Skeletal muscle tissue (tissue), 4 donors: ENCODE data around the gene CDC20. TPM values are rescaled to one million over a fixed set of nuclear protein-coding genes. Genes with fewer than 3 reads are reported as not detected.
"Not testable (repeated sequence)": the region's sequence is repeated elsewhere in the genome, so short reads cannot be mapped to it uniquely, and the experiment has no call there.

Experiments
- H3K27ac ChIP-seq: one replicate; pipeline ENCODE4 v1.7.0; 2013; ENCODE audit warnings: mild to moderate bottlenecking, low read depth, low read length, inconsistent platforms
- H3K27me3 ChIP-seq, 3 donors: one replicate each; pipeline ENCODE4 v1.7.0; 2013; ENCODE audit warnings: low read length in 3 of 3; ENCODE audit not compliant: control insufficient read depth in 3 of 3, insufficient read depth in 3 of 3
- H3K36me3 ChIP-seq, 3 donors: one replicate each; pipeline ENCODE4 v1.7.0; 2013; ENCODE audit warnings: low read length in 3 of 3; ENCODE audit not compliant: control insufficient read depth in 3 of 3, insufficient read depth in 3 of 3
- H3K4me1 ChIP-seq, 3 donors: one replicate each; pipeline ENCODE4 v1.7.0; 2013; ENCODE audit warnings: low read length in 3 of 3, mild to moderate bottlenecking in 3 of 3; ENCODE audit not compliant: control insufficient read depth in 3 of 3, insufficient read depth in 3 of 3
- H3K4me3 ChIP-seq, 3 donors: one replicate each; pipeline ENCODE4 v1.7.0; 2013; ENCODE audit warnings: low read length in 3 of 3
- H3K9ac ChIP-seq, 3 donors: one replicate each; pipeline ENCODE4 v1.7.0; 2013; ENCODE audit warnings: low read length in 3 of 3, mild to moderate bottlenecking in 3 of 3, moderate library complexity in 2 of 3, low read depth in 1 of 3
- H3K9me3 ChIP-seq, 3 donors: one replicate each; pipeline ENCODE4 v1.7.0; 2013; ENCODE audit warnings: low read length in 3 of 3; ENCODE audit not compliant: control insufficient read depth in 3 of 3
- total RNA-seq: library from RNA; depleted of rRNA; stranded (reverse); fragments of >200 nt; gene quantifications from one replicate; pipeline ENCODE4 v1.2.3, GENCODE V29; 2014
- donor health status: Osteomylitis.

CDC20 gene
- total RNA-seq, 1 donor from 2014 or later, result 6.8 TPM

- no peaks in the 10 kb centered on the region for H3K9me3 ChIP-seq
- no peaks in the 10 kb centered on the region for H3K27me3 ChIP-seq
- H3K36me3 ChIP-seq, result peaks cover 0 to 7% (median 5%) of the 10 kb centered on the region in 3 donors
- H3K27ac ChIP-seq, result no peak overlapping the region
- peaks cover 22 to 26% (median 25%) of the 10 kb centered on the region in 3 donors for H3K4me1 ChIP-seq
- H3K4me3 ChIP-seq, result no peak overlapping the region
- no peak overlapping the region for H3K9ac ChIP-seq
These were observed 33.9 kb downstream of the CDC20 start for GRCh38 chr1:43392702-43393101.

- Histone ChIP-seq H3K4me1 (peaks cover 5 to 10% (median 7%) of the 10 kb centered on the region in 3 donors), H3K27me3 (no peaks in the 10 kb centered on the region), H3K9ac (no peak overlapping the region), H3K9me3 (no peaks in the 10 kb centered on the region), H3K36me3 (peaks cover 0 to 7% (median 3%) of the 10 kb centered on the region in 3 donors), H3K4me3 (no peak overlapping the region), H3K27ac (no peak overlapping the region)
These were observed 36.7 kb downstream of the CDC20 start for GRCh38 chr1:43395523-43395922.

GRCh38 chr1:43396059-43396458 lies 37.3 kb downstream of the CDC20 start:
- H3K27ac ChIP-seq, result no peak overlapping the region
- H3K36me3 ChIP-seq, result peaks cover 0 to 7% (median 3%) of the 10 kb centered on the region in 3 donors
- H3K9me3 ChIP-seq, result no peaks in the 10 kb centered on the region
- no peaks in the 10 kb centered on the region for H3K27me3 ChIP-seq
- H3K4me3 ChIP-seq, result no peak overlapping the region
- peaks cover 0 to 4% (median 2%) of the 10 kb centered on the region in 3 donors for H3K4me1 ChIP-seq
- H3K9ac ChIP-seq, result no peak overlapping the region

- no peaks in the 10 kb centered on the region for H3K27me3 ChIP-seq
- no peak overlapping the region for H3K9ac ChIP-seq
- no peaks in the 10 kb centered on the region for H3K9me3 ChIP-seq
- no peaks in the 10 kb centered on the region for H3K4me1 ChIP-seq
- H3K27ac ChIP-seq, result no peak overlapping the region
- H3K4me3 ChIP-seq, result no peak overlapping the region
- H3K36me3 ChIP-seq, result peaks cover 0 to 12% (median 8%) of the 10 kb centered on the region in 3 donors
These were observed 39.4 kb downstream of the CDC20 start for GRCh38 chr1:43398227-43398626.

GRCh38 chr1:43400441-43400840 lies 41.7 kb downstream of the CDC20 start:
- H3K4me3 ChIP-seq, H3K27me3 ChIP-seq, H3K9ac ChIP-seq, H3K4me1 ChIP-seq, H3K27ac ChIP-seq, H3K9me3 ChIP-seq: not testable (repeated sequence)
- H3K36me3 ChIP-seq, result peaks cover 14 to 28% (median 27%) of the 10 kb centered on the region in 3 donors

GRCh38 chr1:43402089-43402865 lies 43.5 kb downstream of the CDC20 start:
- Histone ChIP-seq H3K27ac (no peak overlapping the region), H3K36me3 (peaks cover 26 to 40% (median 31%) of the 10 kb centered on the region in 3 donors), H3K9me3 (no peaks in the 10 kb centered on the region), H3K4me3 (no peak overlapping the region), H3K9ac (no peak overlapping the region), H3K27me3 (no peaks in the 10 kb centered on the region), H3K4me1 (peaks cover 0 to 3% (median 0%) of the 10 kb centered on the region in 3 donors)

GRCh38 chr1:43404353-43404752 lies 45.6 kb downstream of the CDC20 start:
- Histone ChIP-seq H3K4me3 (no peak overlapping the region), H3K36me3 (peaks cover 37 to 48% (median 40%) of the 10 kb centered on the region in 3 donors), H3K9ac (no peak overlapping the region), H3K27me3 (no peaks in the 10 kb centered on the region), H3K4me1 (peaks cover 0 to 3% (median 0%) of the 10 kb centered on the region in 3 donors), H3K9me3 (no peaks in the 10 kb centered on the region), H3K27ac (no peak overlapping the region)

- H3K36me3 ChIP-seq, result peaks cover 37 to 48% (median 40%) of the 10 kb centered on the region in 3 donors
- H3K9me3 ChIP-seq, result no peaks in the 10 kb centered on the region
- no peaks in the 10 kb centered on the region for H3K27me3 ChIP-seq
- H3K27ac ChIP-seq, result no peak overlapping the region
- H3K4me1 ChIP-seq, result peaks cover 0 to 3% (median 0%) of the 10 kb centered on the region in 3 donors
- no peak overlapping the region for H3K4me3 ChIP-seq
- peak overlapping the region in 1 of 3 donors; percentile 51 for H3K9ac ChIP-seq
These were observed 46.6 kb downstream of the CDC20 start for GRCh38 chr1:43405219-43405875.

GRCh38 chr1:43405876-43406234 lies 47.1 kb downstream of the CDC20 start:
- H3K27me3 ChIP-seq, result no peaks in the 10 kb centered on the region
- peaks cover 37 to 49% (median 40%) of the 10 kb centered on the region in 3 donors for H3K36me3 ChIP-seq
- H3K27ac ChIP-seq, result no peak overlapping the region
- H3K9ac ChIP-seq, result peak overlapping the region in 1 of 3 donors; percentile 51
- H3K4me3 ChIP-seq, result no peak overlapping the region
- H3K4me1 ChIP-seq, result peaks cover 0 to 3% (median 0%) of the 10 kb centered on the region in 3 donors
- H3K9me3 ChIP-seq, result no peaks in the 10 kb centered on the region

GRCh38 chr1:43410571-43410970 lies 51.8 kb downstream of the CDC20 start:
- Histone ChIP-seq H3K27me3 (no peaks in the 10 kb centered on the region), H3K36me3 (peaks cover 30 to 36% (median 32%) of the 10 kb centered on the region in 3 donors), H3K27ac (no peak overlapping the region), H3K9me3 (no peaks in the 10 kb centered on the region), H3K9ac (no peak overlapping the region), H3K4me1 (peaks cover 0 to under 1% (median 0%) of the 10 kb centered on the region in 3 donors), H3K4me3 (no peak overlapping the region)
